Calu3 (cell line): ENCODE data around the gene AGBL1. TPM values are rescaled to one million over a fixed set of nuclear protein-coding genes. Genes with fewer than 3 reads are reported as not detected.

Experiments used
- BruUV-seq: library from RNA; stranded (reverse); fragments of 400-500 nt; replicated peaks from 2 replicates; lab custom pipeline; 2021; lab: Mats Ljungman, UMichigan
- CTCF ChIA-PET: fragments of 300-600 bp; sonication (Branson Sonifier 250); formaldehyde crosslinking; loops from one replicate; lab custom pipeline; 2022; ENCODE audit warnings: antibody characterized with exemption; lab: Charles Lee
- DNase-seq: peaks from one replicate; pipeline ENCODE4 v3.0.0; 2022
- H3K27ac Mint-ChIP-seq: one replicate; pipeline ENCODE4 v1.8.0; 2022; ENCODE audit warnings: mixed read lengths; ENCODE audit not compliant: unreplicated experiment
- H3K27me3 Mint-ChIP-seq: one replicate; pipeline ENCODE4 v1.8.0; 2022; ENCODE audit warnings: mixed read lengths; ENCODE audit not compliant: unreplicated experiment
- H3K36me3 Mint-ChIP-seq: one replicate; pipeline ENCODE4 v1.8.0; 2022; ENCODE audit warnings: mild to moderate bottlenecking, moderate library complexity, mixed read lengths; ENCODE audit not compliant: insufficient read depth, unreplicated experiment
- H3K4me1 Mint-ChIP-seq: one replicate; pipeline ENCODE4 v1.8.0; 2022; ENCODE audit warnings: mild to moderate bottlenecking, low read depth, mixed read lengths; ENCODE audit not compliant: unreplicated experiment
- H3K4me3 Mint-ChIP-seq: one replicate; pipeline ENCODE4 v1.8.0; 2022; ENCODE audit warnings: mild to moderate bottlenecking, low read depth, moderate library complexity, mixed read lengths; ENCODE audit not compliant: unreplicated experiment
- H3K9me3 Mint-ChIP-seq: one replicate; pipeline ENCODE4 v1.8.0; 2022; ENCODE audit warnings: low read depth, mixed read lengths; ENCODE audit not compliant: unreplicated experiment
- intact Hi-C: fragments of 100-400 bp; cut with micrococcal nuclease; formaldehyde crosslinking; loops from one replicate; pipeline ENCODE4 v1.10.0; 2022; ENCODE audit not compliant: unreplicated experiment
- total RNA-seq: library from RNA; stranded (reverse); gene quantifications from 2 replicates; pipeline ENCODE4 v1.2.3, GENCODE V29; 2022
- TF ChIP-seq, protein P1 (sequence below): fragments of 200-600 bp; IDR thresholded peaks from one replicate; pipeline ENCODE4 v1.8.0; 2022; ENCODE audit warnings: antibody characterized with exemption; ENCODE audit not compliant: unreplicated experiment

The AGBL1 gene
- total RNA-seq, 1 experiment from 2014 or later = not detected

DNA sequence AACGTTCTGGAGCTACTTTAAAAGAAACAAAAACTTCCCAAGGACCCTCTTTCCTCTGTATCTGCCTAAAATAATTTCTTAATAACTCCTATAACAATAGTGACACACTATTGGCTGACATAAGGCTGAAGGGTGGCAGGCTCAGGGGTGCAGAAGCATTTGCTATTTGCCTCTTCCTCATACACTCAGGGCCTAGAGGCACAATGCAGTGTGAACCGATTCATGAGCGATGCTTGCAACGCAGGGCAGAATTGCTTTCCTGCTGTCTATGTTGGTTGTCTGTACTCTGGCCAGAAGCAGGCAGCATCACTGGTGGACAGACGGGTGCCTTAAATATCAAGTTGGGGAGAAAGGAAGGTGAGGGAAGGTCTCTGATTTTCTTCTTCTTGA is 157.4 kb downstream of the AGBL1 start:
- Mint-ChIP-seq H3K4me3 (no peak overlapping the region), H3K27me3 (peaks cover 43% of the 10 kb centered on the region), H3K4me1 (no peaks in the 10 kb centered on the region), H3K36me3 (no peaks in the 10 kb centered on the region), H3K9me3 (peaks cover 3% of the 10 kb centered on the region), H3K27ac (no peak overlapping the region)
- intact Hi-C loops = no loop called here
- no peak for DNase-seq
- CTCF ChIA-PET = no interaction called here
- BruUV-seq = no TSS peak
- TF ChIP-seq, protein P1, sequence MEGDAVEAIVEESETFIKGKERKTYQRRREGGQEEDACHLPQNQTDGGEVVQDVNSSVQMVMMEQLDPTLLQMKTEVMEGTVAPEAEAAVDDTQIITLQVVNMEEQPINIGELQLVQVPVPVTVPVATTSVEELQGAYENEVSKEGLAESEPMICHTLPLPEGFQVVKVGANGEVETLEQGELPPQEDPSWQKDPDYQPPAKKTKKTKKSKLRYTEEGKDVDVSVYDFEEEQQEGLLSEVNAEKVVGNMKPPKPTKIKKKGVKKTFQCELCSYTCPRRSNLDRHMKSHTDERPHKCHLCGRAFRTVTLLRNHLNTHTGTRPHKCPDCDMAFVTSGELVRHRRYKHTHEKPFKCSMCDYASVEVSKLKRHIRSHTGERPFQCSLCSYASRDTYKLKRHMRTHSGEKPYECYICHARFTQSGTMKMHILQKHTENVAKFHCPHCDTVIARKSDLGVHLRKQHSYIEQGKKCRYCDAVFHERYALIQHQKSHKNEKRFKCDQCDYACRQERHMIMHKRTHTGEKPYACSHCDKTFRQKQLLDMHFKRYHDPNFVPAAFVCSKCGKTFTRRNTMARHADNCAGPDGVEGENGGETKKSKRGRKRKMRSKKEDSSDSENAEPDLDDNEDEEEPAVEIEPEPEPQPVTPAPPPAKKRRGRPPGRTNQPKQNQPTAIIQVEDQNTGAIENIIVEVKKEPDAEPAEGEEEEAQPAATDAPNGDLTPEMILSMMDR = no peak

DNA sequence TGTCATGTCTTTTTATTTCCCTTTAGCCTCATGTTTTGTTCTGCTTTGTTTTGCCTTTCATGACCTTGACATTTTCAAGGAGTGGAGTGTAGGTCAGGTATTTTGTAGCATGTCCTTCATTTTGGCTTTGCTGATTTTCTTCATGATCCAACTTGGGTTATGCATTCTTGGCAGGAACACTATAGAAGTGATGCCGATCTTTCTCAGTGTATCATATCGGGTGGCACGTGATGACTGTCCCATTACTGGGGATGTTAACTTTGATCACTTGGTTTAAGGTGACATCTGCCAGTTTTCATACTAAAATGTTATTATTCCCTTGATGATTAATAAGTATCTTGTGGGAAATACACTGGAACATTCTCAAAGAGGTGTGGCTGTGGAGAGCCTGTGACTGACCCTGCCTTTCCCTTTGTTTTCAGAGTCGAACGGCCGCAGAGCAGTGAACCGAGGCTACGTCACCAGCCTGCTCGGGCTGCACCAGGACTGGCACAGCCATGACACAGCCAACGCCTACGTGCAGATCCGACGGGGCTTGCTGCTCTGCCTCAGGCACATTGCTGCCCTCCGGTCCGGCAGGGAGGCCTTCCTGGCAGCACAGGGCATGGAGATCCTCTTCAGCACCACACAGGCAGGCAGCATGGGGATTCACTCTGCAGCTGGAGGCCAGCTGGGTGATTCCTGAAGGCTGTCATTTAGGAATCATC is 167.7 kb downstream of the AGBL1 start:
- BruUV-seq = no TSS peak
- intact Hi-C loops = no loop called here
- TF ChIP-seq, protein P1 = no peak
- CTCF ChIA-PET = no interaction called here
- DNase-seq = no peak
- no peak overlapping the region for H3K27ac Mint-ChIP-seq
- H3K36me3 Mint-ChIP-seq = no peaks in the 10 kb centered on the region
- peaks cover 6% of the 10 kb centered on the region for H3K9me3 Mint-ChIP-seq
- H3K27me3 Mint-ChIP-seq = peaks cover 14% of the 10 kb centered on the region
- H3K4me3 Mint-ChIP-seq = no peak overlapping the region
- H3K4me1 Mint-ChIP-seq = no peaks in the 10 kb centered on the region

DNA sequence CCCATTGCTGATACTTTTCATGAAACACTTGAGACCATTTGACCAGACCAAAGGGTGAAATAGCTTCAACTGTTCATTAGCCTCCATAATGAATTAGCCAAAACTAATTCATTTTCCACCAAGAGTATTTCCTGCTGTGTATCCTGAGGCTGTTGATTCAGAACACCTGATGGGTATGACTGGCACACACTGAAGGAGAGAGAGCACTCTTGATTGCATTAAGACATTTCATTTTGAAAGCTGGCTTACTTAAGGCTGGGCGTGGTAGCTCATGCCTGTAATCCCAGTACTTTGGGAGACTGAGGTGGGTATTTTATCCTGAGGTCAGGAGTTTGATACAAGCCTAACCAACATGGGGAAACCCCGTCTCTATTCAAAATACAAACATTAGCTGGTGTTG is 175.6 kb downstream of the AGBL1 start:
- intact Hi-C loops = no loop called here
- Mint-ChIP-seq H3K36me3 (no peaks in the 10 kb centered on the region), H3K27me3 (no peaks in the 10 kb centered on the region), H3K4me1 (no peaks in the 10 kb centered on the region), H3K4me3 (no peak overlapping the region), H3K27ac (no peak overlapping the region), H3K9me3 (peaks cover 9% of the 10 kb centered on the region)
- no TSS peak for BruUV-seq
- DNase-seq = no peak
- TF ChIP-seq, protein P1 = no peak
- CTCF ChIA-PET = no interaction called here

DNA sequence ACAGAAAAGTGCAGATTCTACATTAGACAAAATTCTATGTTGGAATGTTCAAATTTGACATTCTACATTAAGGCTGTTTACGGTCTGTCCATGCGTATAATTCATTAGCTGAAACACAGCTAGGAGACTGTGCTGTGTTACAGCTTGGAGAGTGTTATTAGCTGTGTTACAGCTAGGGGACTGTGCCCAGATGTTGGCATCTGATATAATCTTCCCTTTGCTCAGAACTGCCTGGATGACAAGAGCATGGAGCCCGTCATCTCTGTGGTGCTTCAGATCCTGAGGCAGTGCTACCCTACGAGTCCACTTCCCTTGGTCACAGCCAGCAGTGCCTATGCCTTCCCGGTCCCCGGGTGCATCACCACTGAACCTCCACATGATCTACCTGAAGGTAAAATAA is 177.0 kb downstream of the AGBL1 start:
- H3K4me3 Mint-ChIP-seq = no peak overlapping the region
- TF ChIP-seq, protein P1 = no peak
- intact Hi-C loops = no loop called here
- H3K27ac Mint-ChIP-seq = no peak overlapping the region
- no peak for DNase-seq
- no TSS peak for BruUV-seq
- H3K27me3 Mint-ChIP-seq = no peaks in the 10 kb centered on the region
- CTCF ChIA-PET = no interaction called here
- no peaks in the 10 kb centered on the region for H3K36me3 Mint-ChIP-seq
- H3K9me3 Mint-ChIP-seq = peaks cover 5% of the 10 kb centered on the region
- H3K4me1 Mint-ChIP-seq = no peaks in the 10 kb centered on the region
